ENCODE results near the gene TPRG1.

Gene TPRG1

GRCh38 chr3:189167027-189167766 lies 4.6 kb upstream of the TPRG1 start:
- no peak for DNase-seq

DNA sequence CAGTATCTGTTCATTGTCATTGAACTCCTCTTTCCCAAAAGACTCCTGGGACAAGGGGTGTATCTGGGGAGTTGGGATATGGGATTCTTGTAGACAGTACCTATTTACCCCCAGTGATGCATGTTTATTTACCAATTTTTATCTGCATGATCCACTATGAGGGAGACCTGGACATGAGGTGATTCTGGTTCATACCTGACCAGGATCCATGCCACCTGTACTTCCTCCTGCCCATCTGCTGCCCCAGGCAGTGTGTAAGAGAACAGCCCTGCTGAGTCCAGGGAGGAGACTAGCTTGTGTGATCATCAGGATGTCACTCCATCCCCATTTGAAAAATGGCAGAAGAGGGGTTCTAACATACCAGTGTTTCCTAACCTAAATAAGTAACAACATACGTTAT lies 3.1 kb upstream of the TPRG1 start:
- no peak for DNase-seq

- no peak for DNase-seq
Observed at GRCh38 chr3:189169728-189170127, 2.0 kb upstream of the TPRG1 start.

DNA sequence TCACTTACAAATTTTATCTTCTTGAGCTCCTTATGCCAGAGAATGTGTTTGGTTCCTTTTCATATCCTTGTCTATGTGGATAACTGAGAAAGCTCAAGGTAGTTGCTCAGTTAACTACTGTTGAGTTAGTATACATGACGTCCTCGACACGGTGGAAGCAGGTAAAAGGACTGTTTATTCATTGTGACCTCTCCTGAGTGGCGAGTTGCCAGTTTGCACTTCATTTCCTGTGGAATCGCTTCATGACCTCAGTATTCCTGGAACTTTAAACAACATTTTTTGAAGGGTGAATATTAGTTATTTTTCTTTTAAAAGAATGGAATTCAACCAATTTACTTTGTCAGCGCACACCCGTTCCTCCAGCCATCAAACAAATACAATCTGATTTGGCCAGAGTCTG lies 1.2 kb upstream of the TPRG1 start:
- no peak for DNase-seq

GRCh38 chr3:189172668-189173419 lies 1.1 kb downstream of the TPRG1 start:
- no peak for DNase-seq

DNA sequence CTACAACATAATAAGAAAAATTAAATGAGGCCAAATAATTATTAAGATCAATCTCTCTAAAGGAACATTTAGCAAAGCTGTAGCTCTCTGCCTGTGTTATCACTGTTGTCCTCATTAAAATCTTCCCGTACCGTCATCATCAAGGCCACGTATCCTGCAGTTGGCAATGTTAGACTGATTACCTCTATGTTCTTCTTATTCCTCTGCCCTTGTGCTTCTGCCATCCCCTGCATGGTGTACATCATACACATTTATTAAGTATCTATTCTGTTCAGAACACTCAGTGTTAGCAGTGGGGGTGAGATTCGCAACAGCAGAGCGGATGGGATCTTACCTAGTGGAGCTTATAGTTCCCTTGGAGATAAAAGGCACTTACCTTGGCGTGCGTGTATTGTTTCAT lies 12.8 kb downstream of the TPRG1 start:
- no peak for DNase-seq

DNA sequence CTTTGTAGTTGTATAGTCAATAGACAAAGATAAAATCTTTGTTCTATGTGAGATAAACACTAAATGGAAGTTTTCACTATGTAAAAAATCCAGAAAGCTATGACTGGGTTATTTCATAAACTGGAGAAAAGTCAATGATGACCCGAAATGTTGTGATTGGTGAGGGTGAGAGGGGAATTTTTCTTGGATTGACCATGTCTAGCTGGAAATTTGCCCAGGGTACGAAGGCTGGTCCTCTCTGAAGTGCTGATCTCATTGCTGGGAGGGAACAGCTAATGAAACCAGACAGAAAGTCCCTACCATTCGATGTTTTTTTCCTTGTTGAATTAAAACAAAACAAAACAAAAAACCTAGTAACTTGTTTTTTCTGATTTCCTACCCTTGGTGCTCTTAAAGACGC lies 14.3 kb downstream of the TPRG1 start:
- DNase-seq, result no peak

DNA sequence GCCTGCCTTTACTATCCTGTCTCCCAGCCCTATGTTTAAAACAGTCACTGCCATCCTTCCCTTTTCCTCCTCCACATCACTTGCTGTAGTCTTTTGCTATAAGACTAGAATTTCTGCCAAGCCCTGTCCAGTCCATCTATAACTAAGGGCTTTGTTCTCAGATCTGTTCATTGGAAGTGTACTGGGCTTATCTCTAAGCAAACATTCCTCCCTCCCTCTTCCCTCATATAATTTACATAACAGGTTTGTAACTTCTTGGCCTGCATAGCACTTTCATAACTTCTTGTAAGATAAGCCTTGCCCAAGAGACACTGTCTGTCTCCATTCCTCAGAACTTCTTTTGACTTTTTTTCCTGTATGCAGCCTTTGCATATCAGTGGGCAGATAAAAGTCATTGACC lies 16.7 kb downstream of the TPRG1 start:
- no peak for DNase-seq

DNA sequence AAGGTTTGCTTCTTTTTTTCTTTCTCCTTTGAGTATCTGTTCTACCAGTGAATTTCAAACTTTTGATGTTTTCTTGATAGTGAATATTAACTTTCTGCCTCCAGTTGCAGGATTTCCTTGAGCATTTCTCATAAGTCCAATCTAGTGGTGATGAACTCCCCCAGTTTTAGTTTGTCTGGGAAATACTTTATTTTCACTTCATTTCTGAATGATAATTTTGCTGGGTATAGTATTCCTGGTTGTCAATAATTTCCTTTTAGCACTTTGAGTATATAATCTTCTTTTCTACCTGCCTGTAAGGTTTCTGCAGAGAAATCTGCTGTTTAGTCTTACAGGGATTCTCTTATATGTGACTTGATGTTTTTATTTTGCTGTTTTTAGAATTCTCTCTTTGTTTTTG lies 21.0 kb downstream of the TPRG1 start:
- DNase-seq, result no peak

DNA sequence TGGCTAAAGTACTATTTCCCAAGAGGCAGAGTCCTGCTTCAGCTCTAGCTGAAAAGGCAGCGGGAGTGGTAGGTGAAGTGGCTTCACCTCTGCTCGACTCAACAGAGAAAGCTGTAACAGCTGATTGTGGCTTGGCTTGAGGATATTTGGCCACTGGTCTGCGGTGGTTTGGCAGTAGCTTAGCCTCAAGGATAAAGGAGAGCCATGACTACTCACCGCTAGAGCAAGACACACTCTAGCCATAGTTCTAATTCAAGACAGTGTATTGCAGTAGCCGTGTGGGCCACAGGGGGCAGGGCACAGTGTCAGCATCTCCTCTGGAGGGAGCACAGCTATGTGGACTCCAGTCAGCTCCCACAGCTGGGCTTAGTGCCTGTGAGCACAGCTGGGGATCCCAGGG lies 23.5 kb downstream of the TPRG1 start:
- no peak for DNase-seq

DNA sequence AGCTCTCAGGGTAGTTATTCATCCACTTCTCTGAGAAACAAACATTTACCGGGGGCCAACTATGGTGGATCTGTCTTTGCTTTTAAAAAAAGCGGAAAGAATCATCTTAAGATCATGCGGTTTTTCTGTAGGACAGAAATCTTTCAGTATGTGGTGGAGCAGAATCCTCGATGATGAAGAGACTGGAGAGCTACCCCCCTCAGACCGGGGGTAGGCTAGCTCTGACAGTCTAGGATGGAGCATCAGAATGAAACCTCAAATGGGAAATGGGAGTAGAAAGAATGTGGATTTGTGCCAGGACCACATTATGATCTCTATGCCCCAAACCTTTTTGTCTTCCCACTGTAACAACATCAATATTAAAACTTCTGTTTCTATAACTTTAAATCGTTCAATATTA lies 30.3 kb downstream of the TPRG1 start:
- DNase-seq, result no peak

- no peak for DNase-seq
Observed at GRCh38 chr3:189202583-189202982, 30.8 kb downstream of the TPRG1 start.

- DNase-seq, result no peak
Observed at GRCh38 chr3:189204167-189204866, 32.5 kb downstream of the TPRG1 start.

- no peak for DNase-seq
Observed at GRCh38 chr3:189204937-189205336, 33.2 kb downstream of the TPRG1 start.

GRCh38 chr3:189210251-189210770 lies 38.5 kb downstream of the TPRG1 start:
- no peak for DNase-seq

DNA sequence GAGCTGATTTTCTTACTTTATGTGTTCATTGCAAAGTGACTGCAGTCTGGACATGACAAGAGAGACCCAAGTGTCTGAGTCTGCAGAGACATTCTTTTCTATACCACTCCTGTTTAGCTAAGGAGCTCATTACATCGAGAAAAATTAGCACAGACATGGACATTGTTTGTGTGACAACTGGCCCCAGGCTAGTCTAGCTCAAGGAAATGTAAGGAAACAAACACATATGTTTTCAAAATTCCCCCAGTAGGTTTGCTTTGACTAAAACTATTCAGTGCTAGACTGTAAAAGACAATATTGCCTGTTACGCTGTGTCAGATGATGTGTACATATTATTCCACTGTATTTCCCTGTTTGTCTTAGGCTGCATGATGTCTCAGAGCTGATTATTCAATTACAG lies 40.9 kb downstream of the TPRG1 start:
- no peak for DNase-seq

GRCh38 chr3:189214651-189215050 lies 42.9 kb downstream of the TPRG1 start:
- no peak for DNase-seq

- no peak for DNase-seq
Observed at GRCh38 chr3:189222927-189223636, 51.3 kb downstream of the TPRG1 start.

GRCh38 chr3:189225431-189225830 lies 53.7 kb downstream of the TPRG1 start:
- no peak for DNase-seq

GRCh38 chr3:189227249-189227648 lies 55.5 kb downstream of the TPRG1 start:
- DNase-seq, result no peak

- no peak for DNase-seq
Observed at GRCh38 chr3:189229196-189229828, 57.5 kb downstream of the TPRG1 start.

DNA sequence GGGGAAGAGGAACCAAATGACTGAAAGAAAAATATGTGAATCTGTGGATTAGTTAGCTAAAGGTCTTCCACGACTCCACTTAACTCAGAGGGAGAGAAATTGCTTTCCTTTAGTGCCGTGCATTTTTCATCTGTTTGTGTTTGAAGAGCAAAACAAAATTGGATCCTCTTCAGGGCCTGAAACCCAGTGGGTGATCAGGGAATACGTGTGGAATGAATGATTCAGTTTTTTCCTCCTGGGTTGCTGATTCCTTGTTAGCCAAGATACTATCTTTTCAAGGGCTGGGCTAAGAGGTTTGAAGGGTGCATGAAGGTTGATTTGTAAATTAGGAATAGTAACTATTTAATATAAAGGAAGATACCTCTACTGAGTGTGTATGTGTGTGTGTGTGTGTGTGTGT lies 61.0 kb downstream of the TPRG1 start:
- DNase-seq, result no peak

All from activated CD8-positive, alpha-beta memory T cell treated with anti-CD3 and anti-CD28 coated beads, Interleukin-2, amount 50 U/mL, for 48 hours (primary cell).